SK-N-SH treated with all-trans-retinoic acid at 6 μM for 48 hours (cell line): Measurements from ENCODE around the gene MSRB3.

ENCODE experiments used
- ATAC-seq: fragments of 200-7000 bp; cut with Tn5 transposase; 3 replicates; pipeline ENCODE4 v1.9.1; 2020; ENCODE audit warnings: mild to moderate bottlenecking, moderate library complexity
- ARNTL ChIP-seq: fragments of 450-650 bp; formaldehyde crosslinking; IDR thresholded peaks from 2 replicates; pipeline ENCODE4 v1.5.0; 2020; ENCODE audit warnings: low read depth, mild to moderate bottlenecking, moderate library complexity, borderline replicate concordance
- BACH2 ChIP-seq: fragments of 250-450 bp; sonication (Bioruptor Pico); IDR thresholded peaks from 2 replicates; pipeline ENCODE4 v1.9.0; 2021; ENCODE audit warnings: mild to moderate bottlenecking, borderline replicate concordance
- CSDC2 ChIP-seq: fragments of 250-450 bp; sonication (Bioruptor Pico); IDR thresholded peaks from 2 replicates; pipeline ENCODE4 v1.5.0; 2020; ENCODE audit warnings: mild to moderate bottlenecking, moderate library complexity
- ESRRG ChIP-seq: fragments of 250-450 bp; sonication (Bioruptor Pico); IDR thresholded peaks from 2 replicates; pipeline ENCODE4 v1.6.1; 2021; ENCODE audit warnings: mild to moderate bottlenecking
- GLIS3 ChIP-seq: fragments of 250-450 bp; sonication (Bioruptor Pico); IDR thresholded peaks from 2 replicates; pipeline ENCODE4 v1.5.0; 2020; ENCODE audit warnings: mild to moderate bottlenecking, moderate library complexity
- ISL1 ChIP-seq: fragments of 250-450 bp; sonication (Bioruptor Pico); IDR thresholded peaks from 2 replicates; pipeline ENCODE4 v2.1.2; 2022; ENCODE audit warnings: mild to moderate bottlenecking, moderate library complexity
- OSR1 ChIP-seq: fragments of 250-450 bp; sonication (Bioruptor Pico); IDR thresholded peaks from 2 replicates; pipeline ENCODE4 v1.8.0; 2022; ENCODE audit warnings: moderate library complexity, mild to moderate bottlenecking, inconsistent platforms
- PPARA ChIP-seq: fragments of 250-450 bp; sonication (Bioruptor Pico); IDR thresholded peaks from 2 replicates; pipeline ENCODE4 v1.5.0; 2020; ENCODE audit warnings: mild to moderate bottlenecking, borderline replicate concordance
- RARB ChIP-seq: fragments of 250-450 bp; sonication (Bioruptor Pico); IDR thresholded peaks from 2 replicates; pipeline ENCODE4 v1.8.0; 2021; ENCODE audit warnings: mild to moderate bottlenecking, moderate library complexity
- SNAI2 ChIP-seq: fragments of 250-450 bp; sonication (Bioruptor Pico); IDR thresholded peaks from 2 replicates; pipeline ENCODE4 v1.5.0; 2020; ENCODE audit warnings: mild to moderate bottlenecking, moderate library complexity
- TCF4 ChIP-seq: fragments of 250-450 bp; sonication (Bioruptor Pico); IDR thresholded peaks from 2 replicates; pipeline ENCODE4 v1.8.0; 2021; ENCODE audit warnings: mild to moderate bottlenecking, moderate library complexity, borderline replicate concordance
- TOX ChIP-seq: fragments of 250-450 bp; sonication (Bioruptor Pico); IDR thresholded peaks from 2 replicates; pipeline ENCODE4 v1.8.0; 2021; ENCODE audit warnings: mild to moderate bottlenecking, moderate library complexity, borderline replicate concordance
- ZC3H10 ChIP-seq: fragments of 250-450 bp; sonication (Bioruptor Pico); IDR thresholded peaks from 2 replicates; pipeline ENCODE4 v1.5.1; 2021; ENCODE audit warnings: mild to moderate bottlenecking, moderate library complexity
- ZFP30 ChIP-seq: fragments of 450-650 bp; formaldehyde crosslinking; IDR thresholded peaks from 2 replicates; pipeline ENCODE4 v1.5.0; 2022; ENCODE audit warnings: mild to moderate bottlenecking, moderate library complexity
- ZNF565 ChIP-seq: fragments of 450-650 bp; formaldehyde crosslinking; conservative IDR thresholded peaks from 2 replicates; pipeline ENCODE4 v1.5.0; 2020; ENCODE audit warnings: low read depth, mild to moderate bottlenecking, moderate library complexity
- ZNF70 ChIP-seq: fragments of 450-650 bp; formaldehyde crosslinking; IDR thresholded peaks from 2 replicates; pipeline ENCODE4 v1.5.0; 2020; ENCODE audit warnings: mild to moderate bottlenecking, moderate library complexity
- ZNF8 ChIP-seq: fragments of 450-650 bp; formaldehyde crosslinking; IDR thresholded peaks from 2 replicates; pipeline ENCODE4 v1.5.0; 2020; ENCODE audit warnings: mild to moderate bottlenecking, moderate library complexity
- TF ChIP-seq, protein P1 (sequence below): fragments of 250-450 bp; sonication (Bioruptor Pico); IDR thresholded peaks from 2 replicates; pipeline ENCODE4 v1.5.0; 2020; ENCODE audit warnings: mild to moderate bottlenecking, moderate library complexity
- TF ChIP-seq, protein P2 (sequence below): fragments of 250-450 bp; sonication (Bioruptor Pico); IDR thresholded peaks from 2 replicates; pipeline ENCODE4 v1.5.1; 2021; ENCODE audit warnings: mild to moderate bottlenecking, moderate library complexity
- TF ChIP-seq, protein P3 (sequence below): fragments of 250-450 bp; sonication (Bioruptor Pico); IDR thresholded peaks from 2 replicates; pipeline ENCODE4 v1.8.0; 2020; ENCODE audit warnings: mild to moderate bottlenecking, moderate library complexity, borderline replicate concordance
- TF ChIP-seq, protein P4 (sequence below): fragments of 250-450 bp; sonication (Bioruptor Pico); IDR thresholded peaks from 2 replicates; pipeline ENCODE4 v1.5.1; 2020; ENCODE audit warnings: low read depth, mild to moderate bottlenecking, moderate library complexity
- TF ChIP-seq, protein P5 (sequence below): fragments of 250-450 bp; sonication (Bioruptor Pico); IDR thresholded peaks from 2 replicates; pipeline ENCODE4 v1.8.0; 2021; ENCODE audit warnings: low read depth, mild to moderate bottlenecking, moderate library complexity, borderline replicate concordance

MSRB3 gene

DNA sequence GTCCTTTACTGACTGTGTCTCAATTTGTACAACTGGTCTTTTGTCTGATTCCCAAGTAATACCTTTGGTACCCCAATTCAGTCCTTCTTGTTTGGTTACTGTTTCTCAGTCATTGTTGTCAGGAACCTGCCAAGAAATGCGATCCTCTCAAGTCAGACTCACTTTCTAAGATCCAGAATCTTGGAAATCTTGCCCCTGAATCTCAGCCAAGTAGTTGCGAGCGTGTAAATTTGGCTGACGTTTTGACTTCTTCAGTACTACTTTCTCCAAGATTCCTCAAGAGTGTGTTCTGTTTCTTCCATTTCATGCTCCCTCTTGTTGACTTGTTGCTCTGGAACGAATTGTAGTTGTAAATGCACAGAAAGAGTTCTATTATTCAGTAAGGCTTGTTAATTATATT lies 114.0 kb downstream of the MSRB3 start:
- TF ChIP-seq ZC3H10 (no peak), ISL1 (CRISPR knock-in tag) (no peak), ZNF8 (CRISPR knock-in tag) (no peak), OSR1 (CRISPR knock-in tag) (no peak), PPARA (CRISPR knock-in tag) (no peak), TOX (no peak), ARNTL (CRISPR knock-in tag) (no peak), ZNF70 (CRISPR knock-in tag) (no peak), ZNF565 (CRISPR knock-in tag) (no peak), TCF4 (CRISPR knock-in tag) (no peak), ESRRG (CRISPR knock-in tag) (no peak), RARB (CRISPR knock-in tag) (no peak), BACH2 (CRISPR knock-in tag) (no peak), CSDC2 (CRISPR knock-in tag) (no peak), SNAI2 (no peak)
- TF ChIP-seq, protein P1, sequence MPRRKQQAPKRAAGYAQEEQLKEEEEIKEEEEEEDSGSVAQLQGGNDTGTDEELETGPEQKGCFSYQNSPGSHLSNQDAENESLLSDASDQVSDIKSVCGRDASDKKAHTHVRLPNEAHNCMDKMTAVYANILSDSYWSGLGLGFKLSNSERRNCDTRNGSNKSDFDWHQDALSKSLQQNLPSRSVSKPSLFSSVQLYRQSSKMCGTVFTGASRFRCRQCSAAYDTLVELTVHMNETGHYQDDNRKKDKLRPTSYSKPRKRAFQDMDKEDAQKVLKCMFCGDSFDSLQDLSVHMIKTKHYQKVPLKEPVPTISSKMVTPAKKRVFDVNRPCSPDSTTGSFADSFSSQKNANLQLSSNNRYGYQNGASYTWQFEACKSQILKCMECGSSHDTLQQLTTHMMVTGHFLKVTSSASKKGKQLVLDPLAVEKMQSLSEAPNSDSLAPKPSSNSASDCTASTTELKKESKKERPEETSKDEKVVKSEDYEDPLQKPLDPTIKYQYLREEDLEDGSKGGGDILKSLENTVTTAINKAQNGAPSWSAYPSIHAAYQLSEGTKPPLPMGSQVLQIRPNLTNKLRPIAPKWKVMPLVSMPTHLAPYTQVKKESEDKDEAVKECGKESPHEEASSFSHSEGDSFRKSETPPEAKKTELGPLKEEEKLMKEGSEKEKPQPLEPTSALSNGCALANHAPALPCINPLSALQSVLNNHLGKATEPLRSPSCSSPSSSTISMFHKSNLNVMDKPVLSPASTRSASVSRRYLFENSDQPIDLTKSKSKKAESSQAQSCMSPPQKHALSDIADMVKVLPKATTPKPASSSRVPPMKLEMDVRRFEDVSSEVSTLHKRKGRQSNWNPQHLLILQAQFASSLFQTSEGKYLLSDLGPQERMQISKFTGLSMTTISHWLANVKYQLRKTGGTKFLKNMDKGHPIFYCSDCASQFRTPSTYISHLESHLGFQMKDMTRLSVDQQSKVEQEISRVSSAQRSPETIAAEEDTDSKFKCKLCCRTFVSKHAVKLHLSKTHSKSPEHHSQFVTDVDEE (CRISPR knock-in tag): no peak
- TF ChIP-seq, protein P2, sequence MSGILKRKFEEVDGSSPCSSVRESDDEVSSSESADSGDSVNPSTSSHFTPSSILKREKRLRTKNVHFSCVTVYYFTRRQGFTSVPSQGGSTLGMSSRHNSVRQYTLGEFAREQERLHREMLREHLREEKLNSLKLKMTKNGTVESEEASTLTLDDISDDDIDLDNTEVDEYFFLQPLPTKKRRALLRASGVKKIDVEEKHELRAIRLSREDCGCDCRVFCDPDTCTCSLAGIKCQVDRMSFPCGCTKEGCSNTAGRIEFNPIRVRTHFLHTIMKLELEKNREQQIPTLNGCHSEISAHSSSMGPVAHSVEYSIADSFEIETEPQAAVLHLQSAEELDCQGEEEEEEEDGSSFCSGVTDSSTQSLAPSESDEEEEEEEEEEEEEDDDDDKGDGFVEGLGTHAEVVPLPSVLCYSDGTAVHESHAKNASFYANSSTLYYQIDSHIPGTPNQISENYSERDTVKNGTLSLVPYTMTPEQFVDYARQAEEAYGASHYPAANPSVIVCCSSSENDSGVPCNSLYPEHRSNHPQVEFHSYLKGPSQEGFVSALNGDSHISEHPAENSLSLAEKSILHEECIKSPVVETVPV (CRISPR knock-in tag): no peak
- TF ChIP-seq, protein P3, sequence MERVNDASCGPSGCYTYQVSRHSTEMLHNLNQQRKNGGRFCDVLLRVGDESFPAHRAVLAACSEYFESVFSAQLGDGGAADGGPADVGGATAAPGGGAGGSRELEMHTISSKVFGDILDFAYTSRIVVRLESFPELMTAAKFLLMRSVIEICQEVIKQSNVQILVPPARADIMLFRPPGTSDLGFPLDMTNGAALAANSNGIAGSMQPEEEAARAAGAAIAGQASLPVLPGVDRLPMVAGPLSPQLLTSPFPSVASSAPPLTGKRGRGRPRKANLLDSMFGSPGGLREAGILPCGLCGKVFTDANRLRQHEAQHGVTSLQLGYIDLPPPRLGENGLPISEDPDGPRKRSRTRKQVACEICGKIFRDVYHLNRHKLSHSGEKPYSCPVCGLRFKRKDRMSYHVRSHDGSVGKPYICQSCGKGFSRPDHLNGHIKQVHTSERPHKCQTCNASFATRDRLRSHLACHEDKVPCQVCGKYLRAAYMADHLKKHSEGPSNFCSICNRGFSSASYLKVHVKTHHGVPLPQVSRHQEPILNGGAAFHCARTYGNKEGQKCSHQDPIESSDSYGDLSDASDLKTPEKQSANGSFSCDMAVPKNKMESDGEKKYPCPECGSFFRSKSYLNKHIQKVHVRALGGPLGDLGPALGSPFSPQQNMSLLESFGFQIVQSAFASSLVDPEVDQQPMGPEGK (CRISPR knock-in tag): no peak
- TF ChIP-seq, protein P4, sequence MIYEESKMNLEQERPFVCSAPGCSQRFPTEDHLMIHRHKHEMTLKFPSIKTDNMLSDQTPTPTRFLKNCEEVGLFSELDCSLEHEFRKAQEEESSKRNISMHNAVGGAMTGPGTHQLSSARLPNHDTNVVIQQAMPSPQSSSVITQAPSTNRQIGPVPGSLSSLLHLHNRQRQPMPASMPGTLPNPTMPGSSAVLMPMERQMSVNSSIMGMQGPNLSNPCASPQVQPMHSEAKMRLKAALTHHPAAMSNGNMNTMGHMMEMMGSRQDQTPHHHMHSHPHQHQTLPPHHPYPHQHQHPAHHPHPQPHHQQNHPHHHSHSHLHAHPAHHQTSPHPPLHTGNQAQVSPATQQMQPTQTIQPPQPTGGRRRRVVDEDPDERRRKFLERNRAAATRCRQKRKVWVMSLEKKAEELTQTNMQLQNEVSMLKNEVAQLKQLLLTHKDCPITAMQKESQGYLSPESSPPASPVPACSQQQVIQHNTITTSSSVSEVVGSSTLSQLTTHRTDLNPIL (CRISPR knock-in tag): no peak
- no peak for ATAC-seq

DNA sequence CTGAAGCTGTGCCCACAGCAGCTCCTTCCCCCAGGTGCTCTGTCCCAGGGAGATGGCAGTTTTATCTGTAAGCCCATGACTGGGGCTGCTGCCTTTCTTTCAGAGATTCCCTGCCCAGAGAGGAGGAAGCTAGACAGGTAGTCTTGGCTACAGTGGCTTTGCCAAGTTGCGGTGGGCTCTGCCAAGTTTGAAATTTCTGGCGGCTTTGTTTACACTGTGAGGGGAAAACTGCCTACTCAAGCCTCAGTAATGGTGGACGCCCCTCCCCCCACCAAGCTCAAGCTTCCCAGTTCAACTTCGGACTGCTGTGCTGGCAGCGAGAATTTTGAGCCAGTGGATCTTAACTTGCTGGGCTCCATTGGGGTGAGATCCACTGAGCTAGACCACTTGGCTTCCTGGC lies 124.7 kb downstream of the MSRB3 start:
- no peak for TF ChIP-seq ZNF565 (CRISPR knock-in tag)
- TF ChIP-seq ZNF8 (CRISPR knock-in tag): no peak
- TF ChIP-seq, protein P5, sequence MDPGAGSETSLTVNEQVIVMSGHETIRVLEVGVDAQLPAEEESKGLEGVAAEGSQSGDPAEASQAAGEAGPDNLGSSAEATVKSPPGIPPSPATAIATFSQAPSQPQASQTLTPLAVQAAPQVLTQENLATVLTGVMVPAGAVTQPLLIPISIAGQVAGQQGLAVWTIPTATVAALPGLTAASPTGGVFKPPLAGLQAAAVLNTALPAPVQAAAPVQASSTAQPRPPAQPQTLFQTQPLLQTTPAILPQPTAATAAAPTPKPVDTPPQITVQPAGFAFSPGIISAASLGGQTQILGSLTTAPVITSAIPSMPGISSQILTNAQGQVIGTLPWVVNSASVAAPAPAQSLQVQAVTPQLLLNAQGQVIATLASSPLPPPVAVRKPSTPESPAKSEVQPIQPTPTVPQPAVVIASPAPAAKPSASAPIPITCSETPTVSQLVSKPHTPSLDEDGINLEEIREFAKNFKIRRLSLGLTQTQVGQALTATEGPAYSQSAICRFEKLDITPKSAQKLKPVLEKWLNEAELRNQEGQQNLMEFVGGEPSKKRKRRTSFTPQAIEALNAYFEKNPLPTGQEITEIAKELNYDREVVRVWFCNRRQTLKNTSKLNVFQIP (CRISPR knock-in tag): no peak
- TF ChIP-seq TOX: no peak
- TF ChIP-seq, protein P3 (CRISPR knock-in tag): no peak
- TF ChIP-seq, protein P4 (CRISPR knock-in tag): no peak
- TF ChIP-seq TCF4 (CRISPR knock-in tag): no peak
- no peak for TF ChIP-seq RARB (CRISPR knock-in tag)
- TF ChIP-seq GLIS3: no peak
- TF ChIP-seq, protein P2 (CRISPR knock-in tag): no peak
- TF ChIP-seq ZNF70 (CRISPR knock-in tag): no peak
- no peak for TF ChIP-seq CSDC2 (CRISPR knock-in tag)
- no peak for TF ChIP-seq ZFP30
- TF ChIP-seq, protein P1 (CRISPR knock-in tag): no peak
- no peak for TF ChIP-seq ARNTL (CRISPR knock-in tag)
- no peak for ATAC-seq
